GM10266 (cell line): ENCODE data around the gene IL2.

ENCODE experiments used
- DNase-seq: peaks from one replicate; pipeline ENCODE4 v3.0.0; 2012; ENCODE audit errors: extremely low spot score
- CTCF ChIP-seq: IDR thresholded peaks from 2 replicates; pipeline ENCODE4 v1.5.1; 2012; ENCODE audit warnings: mild to moderate bottlenecking, low read depth; ENCODE audit not compliant: control insufficient read depth, insufficient read depth; ENCODE audit errors: missing control alignments

The IL2 gene

GRCh38 chr4:122456231-122457116, at the start of gene IL2:
TSS of gene IL2 (minus strand) at chr4:122456725. CDS start at chr4:122456440, 285 bp downstream.
- no peak for TF ChIP-seq CTCF
- no peak for DNase-seq

GRCh38 chr4:122503214-122503613, 46.7 kb upstream of the IL2 start:
- DNase-seq: no peak
- no peak for TF ChIP-seq CTCF

GRCh38 chr4:122500852-122501501, 44.5 kb upstream of the IL2 start:
- TF ChIP-seq CTCF: no peak
- DNase-seq: no peak

GRCh38 chr4:122489061-122489460, 32.5 kb upstream of the IL2 start:
- no peak for TF ChIP-seq CTCF
- no peak for DNase-seq

GRCh38 chr4:122483481-122483880, 27.0 kb upstream of the IL2 start:
- no peak for DNase-seq
- no peak for TF ChIP-seq CTCF

- TF ChIP-seq CTCF: no peak
- no peak for DNase-seq
These were observed 25.4 kb upstream of the IL2 start for GRCh38 chr4:122481766-122482405.
